Measurements from ENCODE around the gene OPRD1.
"Not testable (repeated sequence)": the region's sequence is repeated elsewhere in the genome, so short reads cannot be mapped to it uniquely, and the experiment has no call there.

OPRD1 gene

DNA sequence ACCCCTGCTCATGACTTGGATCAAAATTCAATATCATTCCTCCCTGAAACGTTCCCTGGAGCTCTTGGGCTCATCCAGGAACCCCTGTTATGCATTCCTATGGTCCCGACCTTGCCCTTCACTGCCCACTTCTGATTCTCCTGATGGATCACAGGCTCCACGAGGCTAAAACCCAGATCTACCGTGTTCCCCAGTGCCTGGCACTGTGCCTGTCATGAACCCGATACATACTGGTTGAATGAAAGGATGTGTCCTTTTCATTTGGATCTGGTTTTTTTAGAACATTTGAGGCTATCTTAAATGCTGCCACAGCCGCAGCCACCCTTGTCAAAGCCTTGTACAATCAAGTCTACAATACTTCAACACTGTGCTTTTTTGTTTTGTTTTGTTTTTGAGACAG lies 22.2 kb upstream of the OPRD1 start:
- ATAC-seq (ENCODE audit: low read depth) (no peak), DNase-seq (ENCODE audit: low spot score in 2 of 2) (no peak)
- H3K27me3 Mint-ChIP-seq, result peaks cover 3% of the 10 kb centered on the region
- peaks cover 1% of the 10 kb centered on the region for H3K36me3 Mint-ChIP-seq
- H3K27ac Mint-ChIP-seq, result no peak overlapping the region
- no peak overlapping the region for H3K4me3 Mint-ChIP-seq
- peaks cover 6% of the 10 kb centered on the region for H3K4me1 Mint-ChIP-seq
- no peaks in the 10 kb centered on the region for H3K9me3 Mint-ChIP-seq

DNA sequence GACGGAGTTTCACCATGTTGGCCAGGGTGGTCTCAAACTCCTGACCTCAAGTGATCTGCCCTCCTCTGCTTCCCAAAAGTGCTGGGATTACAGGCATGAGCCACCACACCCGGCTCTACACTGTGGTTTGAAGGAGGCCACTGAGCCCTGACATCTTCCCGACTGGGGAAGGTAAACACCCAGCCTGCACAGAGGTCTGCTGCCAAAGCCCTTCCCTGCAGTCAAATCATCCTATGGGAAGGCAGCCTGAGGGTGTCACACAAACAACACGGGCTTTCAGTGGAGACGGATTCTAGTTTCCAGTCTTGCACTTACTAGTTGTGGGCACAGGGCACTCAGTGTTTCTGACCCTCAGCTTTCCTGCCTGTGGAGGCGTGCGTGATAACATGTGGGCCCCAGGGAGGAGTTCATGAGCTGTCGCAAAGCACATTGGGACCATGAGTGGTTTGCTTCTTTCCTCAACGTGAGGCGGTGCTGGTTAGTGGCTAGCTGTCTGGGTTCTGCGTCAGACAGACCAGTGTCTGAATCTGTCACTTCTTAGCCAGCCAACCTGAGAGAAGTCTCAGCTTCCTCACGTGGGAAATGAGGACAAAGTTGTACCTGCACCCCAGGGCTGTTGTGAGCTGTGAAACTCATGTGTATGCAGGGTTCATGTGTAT lies 21.5 kb upstream of the OPRD1 start:
- no peaks in the 10 kb centered on the region for H3K9me3 Mint-ChIP-seq
- peaks cover 3% of the 10 kb centered on the region for H3K4me1 Mint-ChIP-seq
- no peak overlapping the region for H3K4me3 Mint-ChIP-seq
- peaks cover 7% of the 10 kb centered on the region for H3K27me3 Mint-ChIP-seq
- no peak for DNase-seq (ENCODE audit: low spot score in 2 of 2)
- H3K36me3 Mint-ChIP-seq, result peaks cover 1% of the 10 kb centered on the region
- H3K27ac Mint-ChIP-seq, result no peak overlapping the region
- no peak for ATAC-seq (ENCODE audit: low read depth)

DNA sequence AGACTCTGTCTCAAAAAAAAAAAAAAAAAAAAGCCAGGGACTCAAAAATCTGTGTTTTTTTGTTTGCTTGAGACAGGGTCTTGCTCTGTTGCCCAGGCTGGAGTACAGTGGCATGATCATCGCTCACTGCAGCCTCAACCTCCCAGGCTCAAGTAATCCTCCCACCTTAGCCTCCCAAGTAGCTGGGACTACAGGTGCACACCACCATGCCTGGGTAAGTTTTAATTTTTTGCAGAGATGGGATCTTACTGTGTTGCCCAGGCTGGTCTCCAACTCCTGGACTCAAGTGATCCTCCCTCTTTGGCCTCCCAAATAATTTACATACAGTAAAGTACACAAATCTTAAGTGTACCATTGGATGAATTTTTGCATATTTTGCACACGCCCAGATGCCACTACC lies 20.0 kb upstream of the OPRD1 start:
- peaks cover 10% of the 10 kb centered on the region for H3K27me3 Mint-ChIP-seq
- not testable (repeated sequence) for ATAC-seq (ENCODE audit: low read depth); H3K9me3 Mint-ChIP-seq; DNase-seq (ENCODE audit: low spot score in 2 of 2); H3K4me3 Mint-ChIP-seq; H3K4me1 Mint-ChIP-seq; H3K36me3 Mint-ChIP-seq; H3K27ac Mint-ChIP-seq

DNA sequence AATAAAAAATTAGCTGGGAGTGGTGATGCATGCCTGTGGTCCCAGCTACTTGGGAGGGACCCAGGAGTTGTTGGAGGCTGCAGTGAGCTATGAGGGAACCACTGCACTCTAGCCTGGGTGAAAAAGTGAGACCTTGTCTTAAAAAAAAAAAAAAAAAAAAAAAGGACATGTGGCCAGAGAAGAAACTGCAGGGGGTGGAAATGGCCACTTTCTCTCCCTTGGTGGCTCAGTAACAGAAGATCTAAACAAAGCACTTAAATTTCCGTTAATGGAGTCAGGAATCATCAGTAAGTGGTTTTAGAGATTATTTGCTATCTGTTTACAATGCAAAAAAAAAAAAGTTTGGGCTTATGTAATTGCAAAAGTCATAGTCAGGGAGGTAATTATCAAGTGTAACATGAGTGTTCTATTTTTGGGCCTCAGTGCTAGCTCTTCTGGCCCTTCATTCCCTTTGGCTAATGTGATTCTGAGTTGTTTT lies 19.3 kb upstream of the OPRD1 start:
- no peak for ATAC-seq (ENCODE audit: low read depth)
- Mint-ChIP-seq H3K27me3 (peaks cover 10% of the 10 kb centered on the region), H3K4me1 (no peaks in the 10 kb centered on the region)

DNA sequence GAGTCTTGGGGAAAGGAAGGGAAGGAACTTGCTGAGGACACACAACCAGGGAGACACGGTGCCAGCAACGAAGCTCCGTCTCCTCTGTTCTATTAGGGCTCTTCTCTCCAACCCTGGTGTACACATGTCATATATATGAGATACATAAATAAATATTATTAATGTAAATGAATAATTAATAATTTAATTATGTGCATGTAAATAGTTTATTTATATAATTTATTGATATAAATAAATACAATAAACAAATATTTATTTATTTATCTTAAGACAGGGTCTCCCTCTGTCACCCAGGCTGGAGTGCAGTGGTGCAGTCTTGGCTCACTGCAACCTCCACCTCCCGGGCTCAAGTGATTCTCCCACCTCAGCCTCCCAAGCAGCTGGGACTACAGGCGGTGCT lies 17.4 kb upstream of the OPRD1 start:
- H3K9me3 Mint-ChIP-seq; ATAC-seq (ENCODE audit: low read depth); H3K36me3 Mint-ChIP-seq; H3K27ac Mint-ChIP-seq; DNase-seq (ENCODE audit: low spot score in 2 of 2); H3K4me1 Mint-ChIP-seq; H3K4me3 Mint-ChIP-seq: not testable (repeated sequence)
- peaks cover 10% of the 10 kb centered on the region for H3K27me3 Mint-ChIP-seq

More for the DNA sequence above, 19.3 kb upstream of the OPRD1 start:
- no peaks in the 10 kb centered on the region for H3K9me3 Mint-ChIP-seq
- no peak overlapping the region for H3K4me3 Mint-ChIP-seq
- peaks cover 1% of the 10 kb centered on the region for H3K36me3 Mint-ChIP-seq
- no peak for DNase-seq (ENCODE audit: low spot score in 2 of 2)
- no peak overlapping the region for H3K27ac Mint-ChIP-seq

DNA sequence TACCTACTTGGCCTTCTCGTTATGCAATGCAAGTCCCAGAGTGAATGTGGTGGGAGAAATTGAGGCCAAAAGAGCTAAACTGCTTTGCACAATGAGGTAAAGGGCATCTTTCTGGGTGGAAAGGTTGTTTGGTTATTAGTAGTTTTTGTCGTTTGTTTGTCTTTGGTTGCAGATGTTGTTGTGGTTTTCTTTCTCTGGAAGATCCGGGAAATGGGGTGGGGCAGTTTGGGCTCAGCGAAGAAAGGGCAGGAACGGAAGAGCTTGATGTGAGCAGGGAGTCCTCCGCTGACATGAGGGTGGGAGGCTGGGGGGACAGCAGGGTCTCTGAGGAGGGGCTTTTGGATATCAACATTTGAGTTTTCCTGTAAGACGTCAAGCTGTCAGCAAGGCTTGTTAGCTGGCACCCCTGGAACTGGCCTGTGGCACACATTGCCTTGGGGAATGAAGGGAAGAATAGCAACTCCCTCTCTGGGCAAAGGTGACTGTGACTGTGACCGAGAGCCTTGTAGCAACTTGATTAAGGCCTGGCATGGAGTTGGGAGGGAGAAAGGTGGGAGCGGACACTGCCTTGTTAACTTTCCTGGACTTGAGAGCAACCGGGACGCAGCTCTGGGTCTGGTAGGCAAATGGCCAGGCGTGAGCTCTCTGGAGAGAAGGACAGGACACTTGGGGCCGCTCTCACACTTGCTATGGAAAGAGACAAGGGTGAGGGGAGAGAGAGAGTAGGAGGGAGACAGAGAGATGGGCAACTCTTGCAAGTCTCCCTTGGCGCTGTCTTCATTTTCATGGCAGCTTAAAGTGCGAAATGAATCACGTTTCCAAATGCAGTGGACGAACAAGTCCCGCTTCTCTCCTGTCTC lies 15.4 kb upstream of the OPRD1 start:
- Mint-ChIP-seq H3K4me3 (no peak overlapping the region), H3K4me1 (no peaks in the 10 kb centered on the region), H3K36me3 (peaks cover 1% of the 10 kb centered on the region), H3K9me3 (no peaks in the 10 kb centered on the region), H3K27ac (no peak overlapping the region), H3K27me3 (peaks cover 9% of the 10 kb centered on the region)
- DNase-seq (ENCODE audit: low spot score in 2 of 2) (no peak), ATAC-seq (ENCODE audit: low read depth) (no peak)

DNA sequence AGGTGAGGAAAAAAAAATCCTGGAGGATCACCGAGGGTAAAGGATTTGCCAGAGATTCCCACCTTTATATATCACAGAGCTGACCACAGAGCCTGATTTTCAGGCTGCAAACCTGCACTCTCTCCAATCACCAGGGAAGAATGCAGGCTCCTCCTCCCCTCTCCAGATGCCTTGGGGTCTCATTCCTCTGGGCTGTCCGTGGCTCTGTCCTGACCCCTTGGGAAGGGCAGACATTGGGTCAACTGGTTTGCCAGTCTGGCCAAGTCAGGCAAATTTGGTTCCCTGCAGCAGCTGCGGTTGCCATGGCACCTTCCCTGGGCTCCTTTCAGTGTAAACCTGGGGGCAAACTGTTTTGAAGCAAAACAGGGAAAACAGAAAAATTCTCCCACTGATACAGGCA lies 11.6 kb upstream of the OPRD1 start:
- ATAC-seq (ENCODE audit: low read depth) (no peak), DNase-seq (ENCODE audit: low spot score in 2 of 2) (no peak)
- no peaks in the 10 kb centered on the region for H3K4me1 Mint-ChIP-seq
- H3K9me3 Mint-ChIP-seq, result no peaks in the 10 kb centered on the region
- H3K4me3 Mint-ChIP-seq, result no peak overlapping the region
- no peak overlapping the region for H3K27ac Mint-ChIP-seq
- no peaks in the 10 kb centered on the region for H3K36me3 Mint-ChIP-seq
- H3K27me3 Mint-ChIP-seq, result peaks cover 5% of the 10 kb centered on the region

DNA sequence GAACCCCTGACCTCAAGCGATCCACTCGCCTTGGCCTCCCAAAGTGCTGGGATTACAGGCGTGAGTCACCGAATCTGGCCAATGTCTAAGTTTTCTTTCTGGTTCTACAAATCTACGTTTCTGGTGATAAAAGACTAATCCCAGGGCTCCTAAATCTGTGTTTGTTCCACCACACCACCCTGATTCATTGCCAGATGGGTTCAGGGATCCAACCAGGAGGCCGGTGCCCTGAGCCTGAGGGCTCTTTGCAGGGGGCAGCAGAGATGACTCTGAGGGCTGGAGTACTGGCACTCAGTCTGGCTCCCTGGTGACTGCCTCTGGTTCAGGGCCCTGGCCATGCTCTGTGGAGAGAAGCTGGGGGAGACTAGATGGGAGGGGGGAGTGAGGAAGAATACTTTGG lies 10.5 kb upstream of the OPRD1 start:
- H3K4me1 Mint-ChIP-seq, result no peaks in the 10 kb centered on the region
- H3K27ac Mint-ChIP-seq, result no peak overlapping the region
- ATAC-seq (ENCODE audit: low read depth) (no peak), DNase-seq (ENCODE audit: low spot score in 2 of 2) (no peak)
- no peaks in the 10 kb centered on the region for H3K9me3 Mint-ChIP-seq
- H3K27me3 Mint-ChIP-seq, result peaks cover 3% of the 10 kb centered on the region
- no peak overlapping the region for H3K4me3 Mint-ChIP-seq
- H3K36me3 Mint-ChIP-seq, result no peaks in the 10 kb centered on the region

DNA sequence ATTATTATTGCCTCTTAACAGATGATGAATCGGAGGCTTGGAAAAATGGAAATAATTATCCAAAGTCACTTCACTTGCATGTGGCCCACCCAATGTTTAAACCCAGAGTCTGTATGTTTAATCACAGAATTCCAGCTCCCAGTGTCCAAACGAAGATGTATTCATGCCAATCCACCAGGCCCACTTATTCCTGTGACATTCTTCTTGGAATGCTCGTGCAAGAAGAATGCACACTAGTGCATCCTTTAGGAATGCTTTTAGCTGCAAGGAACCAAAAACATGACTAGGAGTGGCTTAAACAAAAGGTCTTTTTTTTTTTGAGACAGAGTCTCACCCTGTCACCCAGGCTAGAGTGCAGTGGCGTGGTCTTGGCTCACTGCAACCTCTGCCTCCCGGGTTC lies 8.9 kb upstream of the OPRD1 start:
- H3K4me1 Mint-ChIP-seq, result no peaks in the 10 kb centered on the region
- H3K9me3 Mint-ChIP-seq, result no peaks in the 10 kb centered on the region
- no peaks in the 10 kb centered on the region for H3K36me3 Mint-ChIP-seq
- peaks cover 6% of the 10 kb centered on the region for H3K27me3 Mint-ChIP-seq
- DNase-seq (ENCODE audit: low spot score in 2 of 2) (no peak), ATAC-seq (ENCODE audit: low read depth) (no peak)
- H3K4me3 Mint-ChIP-seq, result no peak overlapping the region
- no peak overlapping the region for H3K27ac Mint-ChIP-seq

DNA sequence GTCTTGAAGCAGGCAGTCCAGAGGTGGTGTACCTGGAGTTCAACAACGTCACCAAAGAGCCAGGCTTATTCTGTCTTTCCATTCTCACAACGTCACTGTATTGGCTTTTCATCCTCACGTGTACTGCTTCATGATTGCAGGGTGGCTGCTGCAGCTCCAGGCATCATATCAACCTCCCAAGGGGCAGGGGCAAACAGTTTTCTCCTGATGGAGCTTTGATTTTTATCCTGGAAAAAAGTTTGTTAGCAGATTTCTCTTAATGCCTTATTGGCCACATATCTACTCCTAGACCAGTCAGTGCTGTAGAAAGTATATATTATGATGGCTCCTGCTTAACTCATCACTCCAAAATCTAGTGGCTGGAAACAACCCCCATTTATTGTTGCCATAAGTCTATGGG lies 8.3 kb upstream of the OPRD1 start:
- H3K9me3 Mint-ChIP-seq, result no peaks in the 10 kb centered on the region
- H3K36me3 Mint-ChIP-seq, result no peaks in the 10 kb centered on the region
- ATAC-seq (ENCODE audit: low read depth) (no peak), DNase-seq (ENCODE audit: low spot score in 2 of 2) (no peak)
- no peak overlapping the region for H3K27ac Mint-ChIP-seq
- H3K4me3 Mint-ChIP-seq, result no peak overlapping the region
- peaks cover 6% of the 10 kb centered on the region for H3K27me3 Mint-ChIP-seq
- H3K4me1 Mint-ChIP-seq, result no peaks in the 10 kb centered on the region

DNA sequence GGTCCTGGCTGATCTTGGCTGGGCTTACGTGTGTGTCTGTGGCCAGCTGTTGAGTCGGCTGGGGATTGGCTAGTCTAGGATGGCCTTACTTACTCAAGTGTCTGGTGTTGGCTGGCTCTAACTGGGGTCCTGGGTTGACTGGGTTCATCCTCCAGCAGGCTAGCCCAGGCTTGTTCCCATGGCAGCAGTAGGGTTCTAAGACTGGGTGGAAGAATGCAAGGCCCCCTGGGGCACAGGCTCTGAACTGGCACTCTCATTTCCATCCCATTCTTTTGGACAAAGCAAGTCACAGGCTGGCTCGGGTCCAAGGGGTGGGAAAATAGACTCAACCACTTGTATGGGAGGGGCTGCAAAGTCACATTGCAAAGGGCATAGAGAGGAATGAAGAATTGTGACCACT lies 7.9 kb upstream of the OPRD1 start:
- DNase-seq (ENCODE audit: low spot score in 2 of 2) (no peak), ATAC-seq (ENCODE audit: low read depth) (no peak)
- Mint-ChIP-seq H3K4me3 (no peak overlapping the region), H3K9me3 (no peaks in the 10 kb centered on the region), H3K27ac (no peak overlapping the region), H3K4me1 (no peaks in the 10 kb centered on the region), H3K27me3 (peaks cover 6% of the 10 kb centered on the region), H3K36me3 (no peaks in the 10 kb centered on the region)

DNA sequence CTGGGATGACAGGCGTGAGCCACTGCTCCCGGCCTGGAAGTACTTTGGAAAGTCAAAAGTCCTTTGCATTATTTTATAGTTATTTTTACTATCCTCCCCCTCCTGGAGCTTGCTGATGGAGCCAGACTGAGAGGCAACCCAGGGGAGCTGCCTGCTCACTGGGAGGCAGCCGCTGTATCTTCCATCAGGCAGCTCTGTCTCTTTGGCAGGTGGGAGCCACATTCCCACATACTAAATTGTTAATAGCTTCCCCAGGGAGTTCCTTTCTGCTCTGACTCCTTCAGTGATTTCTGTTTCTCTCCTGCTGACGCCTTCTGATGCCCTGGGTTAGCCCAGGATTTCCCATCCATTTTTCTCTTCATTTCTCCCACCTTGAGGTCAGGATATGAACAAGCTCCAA lies 4.9 kb upstream of the OPRD1 start:
- H3K9me3 Mint-ChIP-seq, result no peaks in the 10 kb centered on the region
- no peaks in the 10 kb centered on the region for H3K4me1 Mint-ChIP-seq
- no peak overlapping the region for H3K4me3 Mint-ChIP-seq
- DNase-seq (ENCODE audit: low spot score in 2 of 2), result no peak
- ATAC-seq (ENCODE audit: low read depth), result no peak
- no peak overlapping the region for H3K27ac Mint-ChIP-seq
- H3K27me3 Mint-ChIP-seq, result peaks cover 16% of the 10 kb centered on the region
- H3K36me3 Mint-ChIP-seq, result no peaks in the 10 kb centered on the region

DNA sequence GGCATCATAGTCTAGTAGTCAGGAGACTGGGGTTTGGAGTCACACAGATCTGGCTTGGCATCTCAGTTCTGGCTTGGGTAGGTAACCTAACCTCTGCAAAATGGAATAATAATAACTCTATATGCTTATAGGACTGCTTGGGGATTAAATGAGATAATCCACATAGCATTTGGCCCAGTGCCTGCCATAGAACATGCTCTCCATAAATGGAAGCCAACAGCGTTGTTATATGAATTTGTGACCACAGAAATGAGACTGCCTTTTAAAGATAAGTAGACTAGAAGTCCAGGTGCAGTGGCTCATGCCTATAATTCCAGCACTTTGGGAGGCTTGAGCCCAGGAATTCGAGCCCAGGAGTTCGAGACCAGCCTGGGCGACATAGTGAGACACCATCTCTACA lies 4.0 kb upstream of the OPRD1 start:
- Mint-ChIP-seq H3K27ac (no peak overlapping the region), H3K4me1 (peaks cover 4% of the 10 kb centered on the region), H3K4me3 (no peak overlapping the region), H3K36me3 (no peaks in the 10 kb centered on the region), H3K9me3 (no peaks in the 10 kb centered on the region), H3K27me3 (peaks cover 19% of the 10 kb centered on the region)
- no peak for DNase-seq (ENCODE audit: low spot score in 2 of 2)
- no peak for ATAC-seq (ENCODE audit: low read depth)

DNA sequence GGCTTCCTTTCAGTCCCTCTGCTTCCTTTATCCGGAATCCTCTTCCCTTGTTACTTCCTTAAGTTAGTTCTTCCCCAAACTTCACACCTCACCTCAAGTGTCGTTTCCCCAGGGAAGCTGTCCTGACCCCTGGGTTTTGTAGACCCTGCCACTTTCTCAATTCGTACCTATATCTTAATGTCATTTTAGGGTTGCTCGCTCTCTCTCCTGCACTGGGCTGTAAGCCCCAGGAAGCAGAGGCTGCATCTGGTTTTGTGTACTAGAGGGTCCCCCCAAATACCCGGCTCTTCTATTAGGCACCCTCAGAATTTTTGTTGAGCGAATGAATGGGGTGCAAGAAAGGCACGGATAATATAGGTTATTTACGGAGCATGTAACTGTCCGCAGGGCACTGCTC lies 603 bp upstream of the OPRD1 start:
- Mint-ChIP-seq H3K27me3 (peaks cover 31% of the 10 kb centered on the region), H3K27ac (no peak overlapping the region), H3K36me3 (no peaks in the 10 kb centered on the region), H3K4me3 (no peak overlapping the region), H3K4me1 (peaks cover 6% of the 10 kb centered on the region), H3K9me3 (no peaks in the 10 kb centered on the region)
- ATAC-seq (ENCODE audit: low read depth) (no peak), DNase-seq (ENCODE audit: low spot score in 2 of 2) (no peak)

All from memory B cell (primary cell).